Nephron (organoid): ENCODE data around the gene TPD52L1.

Experiments
- H3K27ac Mint-ChIP-seq, 3 experiments: 2 replicates each; pipeline ENCODE4 v1.8.0; 2020; ENCODE audit warnings: mixed read lengths in 3 of 3, mild to moderate bottlenecking in 2 of 3, moderate library complexity in 1 of 3
- H3K27me3 Mint-ChIP-seq: 2 replicates; pipeline ENCODE4 v1.8.0; 2021; ENCODE audit warnings: low read depth, mild to moderate bottlenecking, moderate library complexity, mixed read lengths
- H3K36me3 Mint-ChIP-seq: 2 replicates; pipeline ENCODE4 v1.8.0; 2020; ENCODE audit warnings: low read depth, mixed read lengths
- H3K4me1 Mint-ChIP-seq: 2 replicates; pipeline ENCODE4 v1.8.0; 2020; ENCODE audit warnings: mixed read lengths
- H3K4me3 Mint-ChIP-seq, 3 experiments: 2 replicates each; pipeline ENCODE4 v1.8.0; 2020; ENCODE audit warnings: mild to moderate bottlenecking in 3 of 3, mixed read lengths in 3 of 3, moderate library complexity in 2 of 3
- H3K9me3 Mint-ChIP-seq: 2 replicates; pipeline ENCODE4 v1.8.0; 2020; ENCODE audit warnings: mixed read lengths
- TF ChIP-seq, protein P1 (sequence below), 3 experiments: fragments of 200-600 bp; sonication (generic); IDR thresholded peaks; one replicate each; pipeline ENCODE4 v1.5.0; 2021; ENCODE audit warnings: antibody characterized with exemption in 3 of 3; ENCODE audit not compliant: unreplicated experiment in 3 of 3

Gene TPD52L1

GRCh38 chr6:125164696-125165095 is 11.1 kb downstream of the TPD52L1 start:
- H3K9me3 Mint-ChIP-seq: no peaks in the 10 kb centered on the region
- H3K4me1 Mint-ChIP-seq: peaks cover 3% of the 10 kb centered on the region
- H3K36me3 Mint-ChIP-seq: peaks cover 7% of the 10 kb centered on the region
- H3K27ac Mint-ChIP-seq: no peak overlapping the region
- H3K27me3 Mint-ChIP-seq: no peaks in the 10 kb centered on the region
- TF ChIP-seq, protein P1, sequence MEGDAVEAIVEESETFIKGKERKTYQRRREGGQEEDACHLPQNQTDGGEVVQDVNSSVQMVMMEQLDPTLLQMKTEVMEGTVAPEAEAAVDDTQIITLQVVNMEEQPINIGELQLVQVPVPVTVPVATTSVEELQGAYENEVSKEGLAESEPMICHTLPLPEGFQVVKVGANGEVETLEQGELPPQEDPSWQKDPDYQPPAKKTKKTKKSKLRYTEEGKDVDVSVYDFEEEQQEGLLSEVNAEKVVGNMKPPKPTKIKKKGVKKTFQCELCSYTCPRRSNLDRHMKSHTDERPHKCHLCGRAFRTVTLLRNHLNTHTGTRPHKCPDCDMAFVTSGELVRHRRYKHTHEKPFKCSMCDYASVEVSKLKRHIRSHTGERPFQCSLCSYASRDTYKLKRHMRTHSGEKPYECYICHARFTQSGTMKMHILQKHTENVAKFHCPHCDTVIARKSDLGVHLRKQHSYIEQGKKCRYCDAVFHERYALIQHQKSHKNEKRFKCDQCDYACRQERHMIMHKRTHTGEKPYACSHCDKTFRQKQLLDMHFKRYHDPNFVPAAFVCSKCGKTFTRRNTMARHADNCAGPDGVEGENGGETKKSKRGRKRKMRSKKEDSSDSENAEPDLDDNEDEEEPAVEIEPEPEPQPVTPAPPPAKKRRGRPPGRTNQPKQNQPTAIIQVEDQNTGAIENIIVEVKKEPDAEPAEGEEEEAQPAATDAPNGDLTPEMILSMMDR (IDR thresholded peaks at IDR 0.05; ENCODE audit: unreplicated experiment in 3 of 3): no peak
- H3K4me3 Mint-ChIP-seq: no peak overlapping the region

DNA sequence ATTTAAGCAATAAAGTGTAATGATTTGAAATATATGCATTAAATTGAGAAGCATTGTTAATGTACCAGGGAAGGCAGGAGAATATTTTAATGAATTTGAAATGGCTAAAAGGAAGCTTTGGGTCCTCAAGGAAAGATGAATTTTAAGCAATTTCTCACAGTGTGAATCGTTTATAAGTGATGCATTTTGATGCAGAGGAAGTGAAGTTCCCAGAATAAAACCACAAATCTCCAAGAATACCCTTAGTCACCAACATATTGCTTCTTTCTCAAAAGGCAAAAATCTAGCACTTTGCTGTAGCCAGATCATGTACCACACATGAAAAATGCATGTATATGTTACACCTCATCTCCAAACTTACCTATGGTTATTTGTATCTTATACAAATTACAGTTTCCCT is 11.7 kb downstream of the TPD52L1 start:
- Mint-ChIP-seq H3K27ac (no peak overlapping the region), H3K9me3 (no peaks in the 10 kb centered on the region), H3K36me3 (peaks cover 3% of the 10 kb centered on the region), H3K4me3 (no peak overlapping the region), H3K4me1 (peaks cover 3% of the 10 kb centered on the region), H3K27me3 (no peaks in the 10 kb centered on the region)
- TF ChIP-seq, protein P1 (IDR thresholded peaks at IDR 0.05; ENCODE audit: unreplicated experiment in 3 of 3): no peak

DNA sequence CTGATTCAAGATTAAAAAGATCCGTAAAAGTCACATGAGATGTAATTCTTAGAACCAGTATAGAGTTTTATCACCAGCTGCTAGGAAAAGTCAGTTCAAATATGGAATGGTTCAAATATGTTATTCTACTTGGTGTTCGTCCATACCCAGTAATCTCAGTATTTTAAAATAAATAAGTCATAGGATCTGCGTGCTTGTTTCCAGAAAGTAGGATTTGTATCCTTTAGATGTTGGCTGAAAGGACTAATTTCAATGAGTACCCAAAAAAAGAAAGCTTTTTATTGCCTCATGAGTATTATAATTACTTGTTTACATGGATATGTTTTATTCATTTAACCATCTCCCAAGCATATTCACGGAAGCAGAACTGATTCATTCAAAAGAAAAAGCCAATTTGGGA is 12.2 kb downstream of the TPD52L1 start:
- no peak overlapping the region for H3K27ac Mint-ChIP-seq
- no peaks in the 10 kb centered on the region for H3K9me3 Mint-ChIP-seq
- no peak overlapping the region for H3K4me3 Mint-ChIP-seq
- H3K36me3 Mint-ChIP-seq: peaks cover 3% of the 10 kb centered on the region
- H3K27me3 Mint-ChIP-seq: no peaks in the 10 kb centered on the region
- TF ChIP-seq, protein P1 (IDR thresholded peaks at IDR 0.05; ENCODE audit: unreplicated experiment in 3 of 3): no peak
- peaks cover 3% of the 10 kb centered on the region for H3K4me1 Mint-ChIP-seq

DNA sequence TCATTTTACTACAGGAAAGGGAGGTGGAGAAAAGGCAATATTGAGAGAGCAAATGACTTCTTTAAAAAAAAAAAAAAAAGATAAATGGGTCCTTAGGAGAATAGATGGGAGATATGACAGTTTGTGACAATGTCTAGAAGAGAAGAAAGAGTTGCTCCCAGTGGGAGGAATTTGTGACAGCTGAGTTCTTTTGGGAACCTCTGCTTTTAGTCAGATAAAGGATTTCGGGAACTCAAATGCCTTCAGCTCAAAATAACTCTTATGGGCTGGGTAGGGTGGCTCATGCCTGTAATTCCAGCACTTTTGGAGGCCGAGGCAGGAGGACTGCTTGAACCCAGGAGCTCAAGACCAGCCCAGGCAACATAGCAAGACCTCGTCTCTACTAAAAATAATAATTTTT is 13.1 kb downstream of the TPD52L1 start:
- TF ChIP-seq, protein P1 (IDR thresholded peaks at IDR 0.05; ENCODE audit: unreplicated experiment in 3 of 3): no peak
- Mint-ChIP-seq H3K9me3 (no peaks in the 10 kb centered on the region), H3K4me1 (peaks cover 3% of the 10 kb centered on the region), H3K4me3 (no peak overlapping the region), H3K36me3 (no peaks in the 10 kb centered on the region), H3K27ac (no peak overlapping the region), H3K27me3 (no peaks in the 10 kb centered on the region)

DNA sequence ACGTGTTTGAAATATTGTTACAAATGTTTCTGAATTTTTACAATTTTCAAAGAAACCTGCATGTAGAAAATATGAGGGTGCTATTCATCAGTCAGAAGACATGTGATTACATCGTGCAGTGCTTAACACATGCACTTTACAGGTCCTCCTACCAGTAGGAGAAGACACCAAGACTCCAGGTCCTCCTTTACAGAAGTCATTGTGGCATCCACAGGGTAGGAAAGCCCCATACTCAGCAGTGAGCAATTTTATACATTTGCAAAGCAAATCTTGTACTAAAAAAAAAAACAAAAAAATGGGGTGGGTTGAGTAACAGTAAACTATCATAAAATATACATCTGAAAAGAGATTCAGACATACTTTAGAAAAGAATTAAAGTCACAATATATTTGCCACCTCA is 14.0 kb downstream of the TPD52L1 start:
- TF ChIP-seq, protein P1 (IDR thresholded peaks at IDR 0.05; ENCODE audit: unreplicated experiment in 3 of 3): no peak
- Mint-ChIP-seq H3K4me1 (peaks cover 3% of the 10 kb centered on the region), H3K9me3 (no peaks in the 10 kb centered on the region), H3K36me3 (no peaks in the 10 kb centered on the region), H3K4me3 (no peak overlapping the region), H3K27ac (no peak overlapping the region), H3K27me3 (no peaks in the 10 kb centered on the region)

GRCh38 chr6:125169058-125169457 is 15.5 kb downstream of the TPD52L1 start:
- Mint-ChIP-seq H3K27me3 (no peaks in the 10 kb centered on the region), H3K4me3 (no peak overlapping the region), H3K4me1 (peaks cover 3% of the 10 kb centered on the region), H3K9me3 (no peaks in the 10 kb centered on the region), H3K27ac (no peak overlapping the region), H3K36me3 (no peaks in the 10 kb centered on the region)
- TF ChIP-seq, protein P1 (IDR thresholded peaks at IDR 0.05; ENCODE audit: unreplicated experiment in 3 of 3): no peak
